HFF-Myc (cell line): ENCODE results near the gene MYT1.

Source experiments
- DNase-seq: peaks from one replicate; pipeline ENCODE4 v3.0.0-alpha.2; 2011; ENCODE audit warnings: low read depth; ENCODE audit errors: extremely low read depth
- H3K4me3 ChIP-seq: replicated peaks from 2 replicates; pipeline ENCODE4 v1.5.1; 2011; ENCODE audit warnings: low read depth, mild to moderate bottlenecking, control low read depth, low read length
- TF ChIP-seq, protein P1 (sequence below): IDR thresholded peaks from 2 replicates; pipeline ENCODE4 v1.5.1; 2012; ENCODE audit warnings: mild to moderate bottlenecking, low read depth, low read length, control low read depth; ENCODE audit errors: missing control alignments

MYT1 gene

DNA sequence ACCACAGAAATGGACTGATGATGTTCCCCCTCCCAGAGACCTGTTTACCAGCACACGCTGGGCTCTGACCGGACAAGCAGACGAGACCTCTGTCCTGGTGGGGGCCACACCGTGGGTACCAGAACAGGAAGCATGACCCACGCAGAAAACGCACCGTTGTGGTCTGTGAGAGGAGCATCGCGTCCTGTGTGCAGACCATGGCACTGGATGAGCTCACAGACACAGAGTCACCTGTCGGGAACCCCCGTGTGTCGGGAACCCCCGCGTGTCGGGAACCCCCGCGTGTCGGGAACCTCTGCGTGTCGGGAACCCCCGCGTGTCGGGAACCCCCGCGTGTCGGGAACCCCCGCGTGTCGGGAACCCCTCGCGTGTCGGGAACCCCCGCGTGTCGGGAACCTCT lies 37.4 kb downstream of the MYT1 start:
- TF ChIP-seq, protein P1, sequence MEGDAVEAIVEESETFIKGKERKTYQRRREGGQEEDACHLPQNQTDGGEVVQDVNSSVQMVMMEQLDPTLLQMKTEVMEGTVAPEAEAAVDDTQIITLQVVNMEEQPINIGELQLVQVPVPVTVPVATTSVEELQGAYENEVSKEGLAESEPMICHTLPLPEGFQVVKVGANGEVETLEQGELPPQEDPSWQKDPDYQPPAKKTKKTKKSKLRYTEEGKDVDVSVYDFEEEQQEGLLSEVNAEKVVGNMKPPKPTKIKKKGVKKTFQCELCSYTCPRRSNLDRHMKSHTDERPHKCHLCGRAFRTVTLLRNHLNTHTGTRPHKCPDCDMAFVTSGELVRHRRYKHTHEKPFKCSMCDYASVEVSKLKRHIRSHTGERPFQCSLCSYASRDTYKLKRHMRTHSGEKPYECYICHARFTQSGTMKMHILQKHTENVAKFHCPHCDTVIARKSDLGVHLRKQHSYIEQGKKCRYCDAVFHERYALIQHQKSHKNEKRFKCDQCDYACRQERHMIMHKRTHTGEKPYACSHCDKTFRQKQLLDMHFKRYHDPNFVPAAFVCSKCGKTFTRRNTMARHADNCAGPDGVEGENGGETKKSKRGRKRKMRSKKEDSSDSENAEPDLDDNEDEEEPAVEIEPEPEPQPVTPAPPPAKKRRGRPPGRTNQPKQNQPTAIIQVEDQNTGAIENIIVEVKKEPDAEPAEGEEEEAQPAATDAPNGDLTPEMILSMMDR = no peak
- DNase-seq = no peak
- no peak overlapping the region for H3K4me3 ChIP-seq

DNA sequence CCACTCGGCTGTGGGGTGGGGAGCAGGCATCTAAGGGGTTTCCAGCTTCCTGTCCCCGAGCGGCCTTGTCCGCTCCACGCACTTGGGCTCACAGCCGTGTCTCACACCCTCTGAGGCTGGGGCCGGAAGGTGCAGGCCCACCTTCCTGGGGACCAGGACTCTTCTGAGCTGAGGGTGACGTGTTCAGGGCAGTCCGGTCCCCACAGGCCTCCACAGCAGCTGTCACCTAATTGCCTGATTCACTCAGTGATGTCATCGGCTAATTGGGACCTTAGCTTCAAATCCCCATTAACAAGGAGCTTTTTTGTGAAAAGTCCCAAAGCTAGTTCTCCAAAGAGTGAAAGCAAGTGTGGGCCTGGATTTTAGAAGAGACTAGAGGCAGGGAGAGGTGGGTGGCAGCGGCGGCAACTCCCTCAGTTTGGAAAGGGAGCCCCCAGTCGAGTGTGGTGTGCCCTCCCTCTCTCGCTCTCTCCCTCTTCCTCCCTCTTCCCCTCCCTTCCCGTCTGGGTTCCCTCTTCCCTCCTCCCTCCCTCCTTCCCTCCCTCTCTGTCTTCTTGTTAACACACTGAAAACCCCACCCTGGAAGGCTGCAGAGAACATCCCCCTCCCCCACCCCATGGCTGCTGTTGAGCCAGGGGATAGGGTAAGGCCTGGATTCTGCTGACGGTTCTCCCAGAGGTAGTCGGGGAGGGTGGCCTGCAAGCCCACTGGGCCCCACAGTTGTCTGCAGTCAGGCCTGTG lies 39.0 kb downstream of the MYT1 start:
- DNase-seq = no peak
- TF ChIP-seq, protein P1 = no peak
- H3K4me3 ChIP-seq = no peak overlapping the region

DNA sequence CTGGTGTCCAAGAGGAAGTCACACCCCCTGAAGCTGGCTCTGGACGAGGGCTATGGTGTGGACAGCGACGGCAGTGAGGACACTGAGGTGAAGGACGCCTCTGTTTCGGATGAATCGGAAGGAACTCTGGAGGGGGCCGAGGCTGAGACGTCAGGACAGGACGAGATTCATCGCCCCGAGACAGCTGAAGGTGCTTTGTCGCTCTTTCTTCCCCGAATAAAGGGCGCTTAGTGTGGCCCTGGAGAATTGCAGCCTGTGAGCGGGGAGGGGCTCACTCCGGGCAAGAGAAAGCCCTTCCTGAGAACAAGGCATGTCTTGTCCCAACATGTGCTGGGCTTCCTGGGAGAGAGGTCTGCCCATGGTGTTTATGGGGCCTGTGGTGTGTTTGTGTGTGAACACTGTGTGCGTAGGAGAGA lies 41.4 kb downstream of the MYT1 start:
- no peak overlapping the region for H3K4me3 ChIP-seq
- TF ChIP-seq, protein P1 = no peak
- no peak for DNase-seq

DNA sequence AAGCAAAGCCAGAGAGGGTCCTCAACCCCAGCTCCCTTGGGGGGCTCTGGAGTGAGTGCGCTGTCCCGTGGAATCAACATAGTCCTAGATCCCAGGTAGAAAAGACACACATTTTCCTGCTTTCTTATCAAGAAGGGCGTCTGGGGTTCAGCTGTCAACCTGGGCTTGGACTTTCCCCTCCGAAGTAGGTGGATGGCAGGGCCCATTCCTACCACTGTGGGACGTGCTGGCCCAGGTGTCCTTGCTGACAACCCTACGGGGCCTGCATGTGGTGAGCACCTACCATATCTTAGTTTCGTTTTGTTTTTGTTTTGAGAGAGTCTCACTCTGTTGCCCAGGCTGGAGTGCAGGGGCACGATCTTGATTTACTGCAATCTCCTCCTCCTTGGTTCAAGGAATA lies 42.4 kb downstream of the MYT1 start:
- no peak for DNase-seq
- no peak overlapping the region for H3K4me3 ChIP-seq
- TF ChIP-seq, protein P1 = no peak

DNA sequence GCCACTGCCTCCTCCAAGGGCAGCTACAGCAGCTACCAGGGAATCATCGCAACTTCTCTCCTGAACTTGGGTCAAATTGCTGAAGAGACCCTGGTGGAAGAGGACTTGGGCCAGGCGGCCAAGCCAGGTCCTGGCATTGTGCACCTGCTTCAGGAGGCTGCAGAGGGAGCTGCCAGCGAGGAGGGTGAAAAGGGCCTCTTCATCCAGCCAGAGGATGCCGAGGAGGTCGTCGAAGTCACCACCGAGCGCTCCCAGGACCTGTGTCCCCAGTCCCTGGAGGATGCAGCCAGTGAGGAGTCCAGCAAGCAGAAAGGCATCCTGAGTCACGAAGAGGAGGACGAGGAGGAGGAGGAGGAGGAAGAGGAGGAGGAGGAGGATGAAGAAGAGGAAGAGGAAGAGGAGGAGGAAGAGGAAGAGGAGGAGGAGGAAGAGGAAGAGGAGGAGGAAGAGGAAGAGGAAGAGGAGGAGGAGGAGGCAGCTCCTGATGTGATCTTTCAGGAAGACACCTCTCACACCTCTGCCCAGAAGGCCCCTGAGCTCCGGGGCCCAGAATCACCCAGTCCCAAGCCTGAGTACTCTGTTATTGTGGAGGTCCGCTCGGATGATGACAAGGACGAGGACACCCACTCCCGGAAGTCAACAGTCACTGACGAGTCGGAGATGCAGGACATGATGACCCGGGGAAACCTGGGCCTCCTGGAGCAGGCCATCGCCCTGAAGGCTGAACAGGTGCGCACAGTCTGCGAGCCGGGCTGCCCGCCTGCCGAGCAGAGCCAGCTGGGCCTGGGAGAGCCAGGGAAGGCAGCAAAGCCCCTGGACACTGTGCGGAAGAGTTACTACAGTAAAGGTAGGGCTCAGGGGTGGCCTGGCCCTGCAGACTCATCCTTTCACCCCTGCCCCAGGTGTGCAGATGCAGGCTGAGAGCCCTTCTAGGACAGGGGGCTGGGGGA lies 43.7 kb downstream of the MYT1 start:
- TF ChIP-seq, protein P1 = no peak
- H3K4me3 ChIP-seq = no peak overlapping the region
- DNase-seq = no peak

DNA sequence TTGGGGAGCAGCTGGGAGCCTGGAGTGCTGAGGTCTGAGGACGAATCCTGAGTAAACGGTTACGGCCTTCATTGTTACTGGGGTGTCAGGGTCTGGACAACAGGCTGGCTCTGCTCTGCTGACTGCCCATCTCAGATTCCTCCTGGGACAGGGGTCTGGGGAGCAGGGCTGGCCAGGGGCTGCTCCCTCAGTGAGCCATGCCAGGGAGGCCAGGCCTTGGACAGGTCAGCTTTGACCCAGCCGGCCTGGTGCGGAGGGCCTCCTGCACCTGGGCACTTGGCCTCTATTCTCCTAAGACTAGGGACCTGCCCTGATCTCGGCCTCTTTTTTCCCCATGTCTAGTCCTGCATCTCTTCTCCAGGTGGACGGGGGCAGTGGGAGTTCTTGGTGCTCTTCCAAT lies 44.9 kb downstream of the MYT1 start:
- TF ChIP-seq, protein P1 = no peak
- H3K4me3 ChIP-seq = no peak overlapping the region
- no peak for DNase-seq
